Calu3 (cell line): ENCODE data around the gene CCR5. TPM values are rescaled to one million over a fixed set of nuclear protein-coding genes. Genes with fewer than 3 reads are reported as not detected.
"Not testable (repeated sequence)": the region's sequence is repeated elsewhere in the genome, so short reads cannot be mapped to it uniquely, and the experiment has no call there.

ENCODE experiments used
- BruUV-seq: library from RNA; stranded (reverse); fragments of 400-500 nt; replicated peaks from 2 replicates; lab custom pipeline; 2021; lab: Mats Ljungman, UMichigan
- CTCF ChIA-PET: fragments of 300-600 bp; sonication (Branson Sonifier 250); formaldehyde crosslinking; loops from one replicate; lab custom pipeline; 2022; ENCODE audit warnings: antibody characterized with exemption; lab: Charles Lee
- DNase-seq: peaks from one replicate; pipeline ENCODE4 v3.0.0; 2022
- H3K27ac Mint-ChIP-seq: one replicate; pipeline ENCODE4 v1.8.0; 2022; ENCODE audit warnings: mixed read lengths; ENCODE audit not compliant: unreplicated experiment
- H3K27me3 Mint-ChIP-seq: one replicate; pipeline ENCODE4 v1.8.0; 2022; ENCODE audit warnings: mixed read lengths; ENCODE audit not compliant: unreplicated experiment
- H3K36me3 Mint-ChIP-seq: one replicate; pipeline ENCODE4 v1.8.0; 2022; ENCODE audit warnings: mild to moderate bottlenecking, moderate library complexity, mixed read lengths; ENCODE audit not compliant: insufficient read depth, unreplicated experiment
- H3K4me1 Mint-ChIP-seq: one replicate; pipeline ENCODE4 v1.8.0; 2022; ENCODE audit warnings: mild to moderate bottlenecking, low read depth, mixed read lengths; ENCODE audit not compliant: unreplicated experiment
- H3K4me3 Mint-ChIP-seq: one replicate; pipeline ENCODE4 v1.8.0; 2022; ENCODE audit warnings: mild to moderate bottlenecking, low read depth, moderate library complexity, mixed read lengths; ENCODE audit not compliant: unreplicated experiment
- H3K9me3 Mint-ChIP-seq: one replicate; pipeline ENCODE4 v1.8.0; 2022; ENCODE audit warnings: low read depth, mixed read lengths; ENCODE audit not compliant: unreplicated experiment
- intact Hi-C: fragments of 100-400 bp; cut with micrococcal nuclease; formaldehyde crosslinking; loops from one replicate; pipeline ENCODE4 v1.10.0; 2022; ENCODE audit not compliant: unreplicated experiment
- total RNA-seq: library from RNA; stranded (reverse); gene quantifications from 2 replicates; pipeline ENCODE4 v1.2.3, GENCODE V29; 2022
- TF ChIP-seq, protein P1 (sequence below): fragments of 200-600 bp; IDR thresholded peaks from one replicate; pipeline ENCODE4 v1.8.0; 2022; ENCODE audit warnings: antibody characterized with exemption; ENCODE audit not compliant: unreplicated experiment

The CCR5 gene
- total RNA-seq, 1 experiment from 2014 or later = not detected

DNA sequence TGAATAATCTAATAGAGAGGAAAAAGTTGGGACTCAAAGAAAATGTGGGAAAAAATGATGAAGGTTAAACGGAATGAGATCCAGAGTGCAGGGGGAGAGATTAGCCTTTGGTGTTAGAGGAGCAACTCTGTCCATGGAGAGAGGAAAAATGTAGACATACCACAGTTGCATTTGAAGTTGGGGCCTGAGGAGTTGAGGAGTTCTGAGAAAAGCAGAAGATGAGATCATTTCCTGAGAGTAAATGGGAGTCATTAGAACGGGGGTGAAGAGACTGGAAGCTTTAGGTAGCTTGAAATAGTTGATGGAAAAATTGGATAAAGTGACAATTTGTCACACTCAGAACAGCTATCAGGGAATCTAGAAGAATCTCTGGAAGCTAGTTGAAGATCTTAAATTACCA, 28.8 kb downstream of the CCR5 start:
- intact Hi-C loops = no loop called here
- BruUV-seq = no TSS peak
- Mint-ChIP-seq H3K36me3 (no peaks in the 10 kb centered on the region), H3K4me1 (peaks cover under 1% of the 10 kb centered on the region), H3K4me3 (no peak overlapping the region), H3K27ac (no peak overlapping the region), H3K27me3 (peaks cover 8% of the 10 kb centered on the region), H3K9me3 (no peaks in the 10 kb centered on the region)
- TF ChIP-seq, protein P1, sequence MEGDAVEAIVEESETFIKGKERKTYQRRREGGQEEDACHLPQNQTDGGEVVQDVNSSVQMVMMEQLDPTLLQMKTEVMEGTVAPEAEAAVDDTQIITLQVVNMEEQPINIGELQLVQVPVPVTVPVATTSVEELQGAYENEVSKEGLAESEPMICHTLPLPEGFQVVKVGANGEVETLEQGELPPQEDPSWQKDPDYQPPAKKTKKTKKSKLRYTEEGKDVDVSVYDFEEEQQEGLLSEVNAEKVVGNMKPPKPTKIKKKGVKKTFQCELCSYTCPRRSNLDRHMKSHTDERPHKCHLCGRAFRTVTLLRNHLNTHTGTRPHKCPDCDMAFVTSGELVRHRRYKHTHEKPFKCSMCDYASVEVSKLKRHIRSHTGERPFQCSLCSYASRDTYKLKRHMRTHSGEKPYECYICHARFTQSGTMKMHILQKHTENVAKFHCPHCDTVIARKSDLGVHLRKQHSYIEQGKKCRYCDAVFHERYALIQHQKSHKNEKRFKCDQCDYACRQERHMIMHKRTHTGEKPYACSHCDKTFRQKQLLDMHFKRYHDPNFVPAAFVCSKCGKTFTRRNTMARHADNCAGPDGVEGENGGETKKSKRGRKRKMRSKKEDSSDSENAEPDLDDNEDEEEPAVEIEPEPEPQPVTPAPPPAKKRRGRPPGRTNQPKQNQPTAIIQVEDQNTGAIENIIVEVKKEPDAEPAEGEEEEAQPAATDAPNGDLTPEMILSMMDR = no peak
- no peak for DNase-seq
- CTCF ChIA-PET = interaction anchor here (0.6 kb wide), 1 partner anchor 59 kb away, joined by 3 read pairs; no protein-coding TSS in a partner anchor

DNA sequence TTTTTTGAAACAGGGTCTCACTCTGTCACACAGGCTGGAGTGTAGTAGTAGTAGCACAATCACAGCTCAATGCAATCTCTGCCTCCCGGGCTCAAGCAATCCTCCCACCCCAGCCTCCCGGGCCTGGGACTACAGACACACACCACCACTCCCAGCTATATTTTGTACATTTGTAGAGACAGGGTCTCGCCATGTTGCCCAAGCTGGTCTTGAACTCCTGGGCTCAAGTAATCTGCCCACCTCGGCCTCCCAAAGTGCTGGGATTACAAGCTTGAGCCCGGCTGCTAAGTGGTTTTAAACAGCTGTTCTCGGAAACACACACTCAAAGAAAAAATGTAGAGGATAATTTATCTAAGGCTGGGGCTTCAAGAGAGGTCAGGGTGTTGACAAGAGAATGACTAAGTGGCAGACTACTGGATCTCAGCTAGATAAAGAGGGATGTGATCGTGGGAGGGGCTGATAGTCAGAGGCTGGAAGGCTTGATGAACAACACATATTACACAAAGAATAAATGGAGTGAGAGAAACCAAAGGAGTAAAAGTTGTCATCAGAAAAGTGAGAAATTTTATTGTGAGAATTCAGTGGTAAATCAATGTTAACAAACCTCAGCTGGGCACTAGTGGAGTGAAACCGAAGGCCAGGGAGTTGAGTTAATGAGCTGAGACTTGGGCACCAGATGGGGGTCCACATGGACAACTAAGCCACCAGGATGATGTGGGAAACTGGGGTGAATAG, 29.4 kb downstream of the CCR5 start:
- H3K4me1 Mint-ChIP-seq = peaks cover 6% of the 10 kb centered on the region
- no peak overlapping the region for H3K4me3 Mint-ChIP-seq
- no peaks in the 10 kb centered on the region for H3K9me3 Mint-ChIP-seq
- intact Hi-C loops = no loop called here
- CTCF ChIA-PET = interaction anchor here (0.6 kb wide), 1 partner anchor 59 kb away, joined by 3 read pairs; no protein-coding TSS in a partner anchor
- peaks cover 2% of the 10 kb centered on the region for H3K27me3 Mint-ChIP-seq
- TF ChIP-seq, protein P1 = no peak
- DNase-seq = no peak
- no peak overlapping the region for H3K27ac Mint-ChIP-seq
- no TSS peak for BruUV-seq
- H3K36me3 Mint-ChIP-seq = no peaks in the 10 kb centered on the region

DNA sequence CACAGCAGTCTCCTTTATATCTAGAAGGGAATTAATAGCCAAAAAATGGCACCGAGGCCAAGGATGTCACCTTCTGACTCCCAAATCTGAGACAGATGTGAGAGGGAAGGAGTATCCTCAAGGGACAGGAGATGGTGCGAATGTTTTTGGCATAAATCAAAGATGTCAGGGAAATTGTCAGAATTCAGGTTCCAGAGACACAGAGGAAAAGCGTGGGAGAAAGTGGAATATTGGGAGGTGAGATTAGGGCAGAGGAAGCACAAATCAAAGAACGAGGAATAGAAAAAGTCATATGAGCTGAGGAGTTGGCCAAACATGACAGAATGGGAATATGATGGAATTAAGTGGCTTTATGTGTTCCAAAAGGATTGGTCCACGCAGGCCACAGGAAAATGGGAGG, 30.1 kb downstream of the CCR5 start:
- no peak for DNase-seq
- TF ChIP-seq, protein P1 = no peak
- CTCF ChIA-PET = no interaction called here
- Mint-ChIP-seq H3K9me3 (no peaks in the 10 kb centered on the region), H3K27ac (no peak overlapping the region), H3K4me3 (no peak overlapping the region), H3K36me3 (no peaks in the 10 kb centered on the region), H3K27me3 (no peaks in the 10 kb centered on the region), H3K4me1 (peaks cover 13% of the 10 kb centered on the region)
- intact Hi-C loops = no loop called here
- no TSS peak for BruUV-seq

GRCh38 chr3:46401579-46401978, 30.8 kb downstream of the CCR5 start:
- DNase-seq = no peak
- Mint-ChIP-seq H3K27ac (no peak overlapping the region), H3K4me1 (peaks cover 18% of the 10 kb centered on the region), H3K9me3 (no peaks in the 10 kb centered on the region), H3K4me3 (no peak overlapping the region), H3K27me3 (no peaks in the 10 kb centered on the region), H3K36me3 (no peaks in the 10 kb centered on the region)
- BruUV-seq = no TSS peak
- TF ChIP-seq, protein P1 = no peak
- CTCF ChIA-PET = no interaction called here
- intact Hi-C loops = no loop called here

DNA sequence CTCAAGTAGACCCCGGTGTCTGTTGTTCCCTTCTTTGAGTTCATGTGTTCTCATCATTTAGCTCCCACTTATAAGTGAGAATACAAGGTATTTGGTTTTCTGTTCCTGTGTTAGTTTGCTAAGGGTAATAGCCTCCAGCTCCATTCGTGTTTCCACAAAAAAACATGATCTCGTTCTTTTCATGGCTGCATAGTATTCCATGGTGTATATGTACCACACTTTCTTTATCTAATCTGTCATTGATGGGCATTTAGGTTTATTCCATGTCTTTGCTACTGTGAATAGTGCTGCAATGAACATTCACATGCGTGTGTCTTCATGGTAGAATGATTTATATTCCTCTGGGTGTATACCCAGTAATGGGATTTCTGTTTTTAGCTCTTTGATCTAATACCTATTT, 32.2 kb downstream of the CCR5 start:
- H3K9me3 Mint-ChIP-seq, intact Hi-C loops, H3K4me3 Mint-ChIP-seq, BruUV-seq, H3K27ac Mint-ChIP-seq, H3K27me3 Mint-ChIP-seq, DNase-seq, H3K36me3 Mint-ChIP-seq, CTCF ChIA-PET: not testable (repeated sequence)
- H3K4me1 Mint-ChIP-seq = peaks cover 26% of the 10 kb centered on the region
